Mucosa of descending colon (tissue), 3 donors: ENCODE measurements around the gene DOCK6. TPM values are rescaled to one million over a fixed set of nuclear protein-coding genes. Genes with fewer than 3 reads are reported as not detected.

Experiments
- ATAC-seq: fragments of 200-7000 bp; cut with Tn5 transposase; one replicate; pipeline ENCODE4 v1.9.1; 2020; ENCODE audit warnings: mild to moderate bottlenecking, moderate library complexity
- DNase-seq, 3 donors: peaks; one replicate each; pipeline ENCODE4 v3.0.0-alpha.2; 2020
- H3K36me3 ChIP-seq: fragments of 200-600 bp; one replicate; pipeline ENCODE4 v1.8.0; 2021; ENCODE audit warnings: low read depth, mild to moderate bottlenecking
- H3K4me1 ChIP-seq: fragments of 200-600 bp; one replicate; pipeline ENCODE4 v1.8.0; 2021; ENCODE audit warnings: low read depth, mild to moderate bottlenecking
- H3K4me3 ChIP-seq: fragments of 200-600 bp; one replicate; pipeline ENCODE4 v1.8.0; 2021; ENCODE audit warnings: mild to moderate bottlenecking
- H3K9me3 ChIP-seq: fragments of 200-600 bp; one replicate; pipeline ENCODE4 v1.8.0; 2021; ENCODE audit warnings: mild to moderate bottlenecking
- intact Hi-C, 2 donors: fragments of 100-400 bp; cut with DNase I in 1 of 2; cut with micrococcal nuclease in 1 of 2; formaldehyde crosslinking; loops; one replicate each; pipeline versions ENCODE4 v1.11.0 to v1.11.1; 2022; cut with DNase I, micrococcal nuclease
- total RNA-seq, 3 donors: library from RNA; stranded (reverse); fragmentation: NEBNext Ultra II Directional in 2 of 3; extraction: Animal tissue kit (Norgen Biotek cat#: 25700) in 2 of 3; gene quantifications; one replicate each; pipeline versions ENCODE4 v1.2.1 to v1.2.4, GENCODE V29; 2021 to 2023
- TF ChIP-seq, protein P1 (sequence below): fragments of 200-600 bp; IDR thresholded peaks from one replicate; pipeline ENCODE4 v1.8.0; 2022; ENCODE audit warnings: antibody characterized with exemption, mild to moderate bottlenecking
- donor health status: DM: no; HTN: no; CAD: no; lungs with moderate emphysema.
- donor health status: DM: no; HTN: no; CAD: no.
- donor health status: DM: no; HTN: yes; CAD: no.

Gene DOCK6
- total RNA-seq, 3 donors from 2014 or later, result 62.4 to 94.7 (median 62.8) TPM

- H3K36me3 ChIP-seq, result no peaks in the 10 kb centered on the region
- DNase-seq, result no peak
- TF ChIP-seq, protein P1, sequence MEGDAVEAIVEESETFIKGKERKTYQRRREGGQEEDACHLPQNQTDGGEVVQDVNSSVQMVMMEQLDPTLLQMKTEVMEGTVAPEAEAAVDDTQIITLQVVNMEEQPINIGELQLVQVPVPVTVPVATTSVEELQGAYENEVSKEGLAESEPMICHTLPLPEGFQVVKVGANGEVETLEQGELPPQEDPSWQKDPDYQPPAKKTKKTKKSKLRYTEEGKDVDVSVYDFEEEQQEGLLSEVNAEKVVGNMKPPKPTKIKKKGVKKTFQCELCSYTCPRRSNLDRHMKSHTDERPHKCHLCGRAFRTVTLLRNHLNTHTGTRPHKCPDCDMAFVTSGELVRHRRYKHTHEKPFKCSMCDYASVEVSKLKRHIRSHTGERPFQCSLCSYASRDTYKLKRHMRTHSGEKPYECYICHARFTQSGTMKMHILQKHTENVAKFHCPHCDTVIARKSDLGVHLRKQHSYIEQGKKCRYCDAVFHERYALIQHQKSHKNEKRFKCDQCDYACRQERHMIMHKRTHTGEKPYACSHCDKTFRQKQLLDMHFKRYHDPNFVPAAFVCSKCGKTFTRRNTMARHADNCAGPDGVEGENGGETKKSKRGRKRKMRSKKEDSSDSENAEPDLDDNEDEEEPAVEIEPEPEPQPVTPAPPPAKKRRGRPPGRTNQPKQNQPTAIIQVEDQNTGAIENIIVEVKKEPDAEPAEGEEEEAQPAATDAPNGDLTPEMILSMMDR, result no peak
- H3K4me1 ChIP-seq, result peaks cover 11% of the 10 kb centered on the region
- intact Hi-C loops, result loop anchor here in 1 of 2 donors (5.0 kb wide), 1 partner anchor 64 kb away; no protein-coding TSS in a partner anchor
- H3K4me3 ChIP-seq, result no peak overlapping the region
- no peak for ATAC-seq
- H3K9me3 ChIP-seq, result no peaks in the 10 kb centered on the region
Observed at GRCh38 chr19:11200931-11201330, 61.4 kb downstream of the DOCK6 start.

DNA sequence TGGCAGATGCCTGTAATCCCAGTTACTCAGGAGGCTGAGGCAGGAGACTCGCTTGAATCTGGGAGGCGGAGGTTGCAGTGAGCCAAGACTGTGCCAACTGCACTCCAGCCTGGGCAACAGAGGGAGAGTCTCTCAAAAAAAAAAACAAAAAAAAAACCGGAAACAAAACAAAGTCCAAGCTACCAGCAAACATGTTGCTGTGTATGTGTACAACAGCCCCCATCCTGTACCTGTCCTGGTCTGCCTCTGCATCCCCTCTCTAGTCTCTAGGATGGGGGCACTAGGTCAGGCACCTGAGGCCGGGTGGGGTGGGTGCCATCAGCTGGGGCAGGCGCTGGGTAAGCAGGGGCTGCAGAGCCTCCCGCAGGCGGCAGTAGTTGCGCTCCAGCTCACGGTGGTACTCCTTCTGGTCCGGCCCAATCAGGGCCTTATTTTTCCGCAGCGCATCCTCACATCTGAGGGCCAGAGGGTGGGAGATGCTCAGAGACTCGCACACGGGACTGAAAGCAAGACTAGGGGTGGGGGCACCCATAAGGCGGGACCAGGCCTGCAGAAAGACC is 62.2 kb downstream of the DOCK6 start:
- H3K4me1 ChIP-seq, result peaks cover 11% of the 10 kb centered on the region
- intact Hi-C loops, result loop anchor here in 1 of 2 donors (5.0 kb wide), 1 partner anchor 63 kb away; no protein-coding TSS in a partner anchor
- no peaks in the 10 kb centered on the region for H3K9me3 ChIP-seq
- ATAC-seq (no peak), DNase-seq (no peak)
- no peaks in the 10 kb centered on the region for H3K36me3 ChIP-seq
- H3K4me3 ChIP-seq, result no peak overlapping the region
- TF ChIP-seq, protein P1, result no peak

- no peak for DNase-seq
- H3K4me1 ChIP-seq, result peaks cover 11% of the 10 kb centered on the region
- ATAC-seq, result no peak
- no peaks in the 10 kb centered on the region for H3K36me3 ChIP-seq
- intact Hi-C loops, result no loop called here
- H3K9me3 ChIP-seq, result no peaks in the 10 kb centered on the region
- H3K4me3 ChIP-seq, result no peak overlapping the region
- TF ChIP-seq, protein P1, result no peak
Observed at GRCh38 chr19:11199517-11199916, 62.8 kb downstream of the DOCK6 start.

DNA sequence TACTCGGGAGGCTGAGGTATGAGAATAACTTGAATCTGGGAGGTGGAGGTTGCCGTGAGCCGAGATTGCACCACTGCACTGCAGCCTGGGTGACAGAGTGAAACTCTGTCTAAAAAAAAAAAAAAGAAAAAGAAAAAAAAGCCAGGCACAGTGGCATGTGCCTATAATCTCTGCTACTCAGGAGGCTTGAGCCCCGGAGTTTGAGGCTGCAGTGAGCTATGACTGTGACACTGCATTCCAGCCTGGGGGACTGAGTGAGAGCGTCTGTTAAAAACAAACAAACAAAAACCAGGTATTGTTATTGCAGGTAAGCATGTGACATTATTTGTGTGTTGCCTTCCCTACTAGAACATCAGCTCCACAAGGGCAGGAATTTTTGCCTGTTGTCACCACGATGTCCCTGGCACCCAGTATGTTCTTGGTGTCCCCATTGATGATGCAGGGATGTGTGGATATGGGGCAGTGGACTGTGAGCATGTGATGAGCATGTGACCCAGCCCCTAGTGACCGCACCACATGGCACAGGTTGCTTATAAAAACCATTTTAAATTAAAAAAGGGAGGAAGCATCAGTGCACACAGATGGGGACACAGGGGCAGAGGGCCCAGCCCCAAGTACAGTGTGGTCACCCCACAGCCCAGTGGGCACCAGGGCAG is 63.4 kb downstream of the DOCK6 start:
- H3K36me3 ChIP-seq, result no peaks in the 10 kb centered on the region
- H3K4me1 ChIP-seq, result peaks cover 11% of the 10 kb centered on the region
- TF ChIP-seq, protein P1, result no peak
- ATAC-seq, result no peak
- intact Hi-C loops, result no loop called here
- DNase-seq, result no peak
- H3K4me3 ChIP-seq, result no peak overlapping the region
- no peaks in the 10 kb centered on the region for H3K9me3 ChIP-seq

- DNase-seq, result no peak
- Histone ChIP-seq H3K9me3 (no peaks in the 10 kb centered on the region), H3K4me1 (peaks cover 11% of the 10 kb centered on the region), H3K36me3 (no peaks in the 10 kb centered on the region), H3K4me3 (no peak overlapping the region)
- ATAC-seq, result no peak
- intact Hi-C loops, result no loop called here
- TF ChIP-seq, protein P1, result no peak
Observed at GRCh38 chr19:11198175-11198534, 64.2 kb downstream of the DOCK6 start.
